MM.1S (cell line): ENCODE data around the gene ACOD1.

Experiments used
- DNase-seq: peaks from one replicate; pipeline ENCODE4 v3.0.0-alpha.2; 2015
- H2AFZ ChIP-seq: fragments of 300-600 bp; sonication (generic); 2 replicates; pipeline ENCODE4 v1.6.0; 2016; ENCODE audit warnings: antibody characterized with exemption, low read length
- H3F3A ChIP-seq: fragments of 300-600 bp; sonication (generic); 2 replicates; pipeline ENCODE4 v1.6.1; 2016; ENCODE audit warnings: mild to moderate bottlenecking, antibody characterized with exemption, low read length, moderate library complexity, mixed read lengths; ENCODE audit not compliant: insufficient read depth
- H3K27ac ChIP-seq: fragments of 300-600 bp; sonication (generic); 2 replicates; pipeline ENCODE4 v1.5.1; 2016; ENCODE audit warnings: mild to moderate bottlenecking, low read length
- H3K27me3 ChIP-seq: fragments of 300-600 bp; sonication (generic); replicated peaks from 2 replicates; pipeline ENCODE4 v1.6.0; 2016; ENCODE audit warnings: low read length; ENCODE audit not compliant: insufficient read depth
- H3K36me3 ChIP-seq: fragments of 300-600 bp; sonication (generic); replicated peaks from 2 replicates; pipeline ENCODE4 v1.6.1; 2016; ENCODE audit warnings: mild to moderate bottlenecking, low read length, mixed read lengths; ENCODE audit not compliant: insufficient read depth
- H3K4me1 ChIP-seq: fragments of 300-600 bp; sonication (generic); 2 replicates; pipeline ENCODE4 v1.6.1; 2016; ENCODE audit warnings: low read length, mixed read lengths
- H3K4me2 ChIP-seq: fragments of 300-600 bp; sonication (generic); 2 replicates; pipeline ENCODE4 v1.6.0; 2016; ENCODE audit warnings: low read depth, low read length
- H3K4me3 ChIP-seq: fragments of 300-600 bp; sonication (generic); 2 replicates; pipeline ENCODE4 v1.5.1; 2016; ENCODE audit warnings: low read length, mixed read lengths
- H3K79me2 ChIP-seq: fragments of 300-600 bp; sonication (generic); 2 replicates; pipeline ENCODE4 v1.6.1; 2016; ENCODE audit warnings: mixed run types, low read length, mixed read lengths
- H3K9ac ChIP-seq: fragments of 300-600 bp; sonication (generic); 2 replicates; pipeline ENCODE4 v1.6.1; 2016; ENCODE audit warnings: low read length, mixed read lengths
- H3K9me2 ChIP-seq: fragments of 300-600 bp; sonication (generic); replicated peaks from 2 replicates; pipeline ENCODE4 v1.6.1; 2016; ENCODE audit warnings: mild to moderate bottlenecking, low read length, mixed read lengths; ENCODE audit not compliant: insufficient read depth
- H3K9me3 ChIP-seq: fragments of 300-600 bp; sonication (generic); replicated peaks from 2 replicates; pipeline ENCODE4 v1.6.1; 2016; ENCODE audit warnings: mild to moderate bottlenecking, low read length, mixed read lengths; ENCODE audit not compliant: insufficient read depth
- H4K20me1 ChIP-seq: fragments of 300-600 bp; sonication (generic); 2 replicates; pipeline ENCODE4 v1.6.1; 2016; ENCODE audit warnings: mild to moderate bottlenecking, low read length, moderate library complexity, mixed read lengths; ENCODE audit not compliant: insufficient read depth
- EZH2 ChIP-seq: fragments of 300-600 bp; sonication (generic); optimal IDR thresholded peaks from 2 replicates; pipeline ENCODE3; 2017; ENCODE audit warnings: low read depth, mild to moderate bottlenecking, antibody characterized with exemption, low read length, mixed read lengths
- EZH2phosphoT487 ChIP-seq: fragments of 300-600 bp; sonication (generic); IDR thresholded peaks from 2 replicates; pipeline ENCODE4 v1.6.1; 2018; ENCODE audit warnings: antibody characterized with exemption, low read length
- TF ChIP-seq, protein P1 (sequence below): fragments of 300-600 bp; sonication (generic); IDR thresholded peaks from 2 replicates; pipeline ENCODE4 v1.5.1; 2016; ENCODE audit warnings: antibody characterized with exemption, low read length, mixed read lengths

ACOD1 gene

DNA sequence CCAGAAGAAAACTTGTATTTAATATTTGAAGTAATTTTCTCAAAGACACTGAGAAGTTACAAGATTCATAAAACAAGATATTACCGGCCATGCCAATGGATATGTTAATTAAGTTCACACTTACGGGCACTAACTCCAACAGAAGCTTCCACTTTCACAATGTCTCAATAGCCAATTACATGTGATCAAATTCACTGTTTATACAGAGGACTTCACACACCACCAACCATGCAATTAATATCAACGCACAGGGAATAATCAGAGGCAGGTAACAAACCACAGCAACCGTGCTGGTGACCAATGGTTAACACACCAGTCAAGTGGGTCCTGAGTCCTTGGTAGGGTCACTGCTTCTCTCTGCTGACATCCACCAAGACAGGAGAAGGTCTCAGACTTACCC lies 5.9 kb upstream of the ACOD1 start:
- no peaks in the 10 kb centered on the region for H3F3A ChIP-seq
- no peaks in the 10 kb centered on the region for H3K4me1 ChIP-seq
- H3K36me3 ChIP-seq = no peaks in the 10 kb centered on the region
- H3K9me3 ChIP-seq = no peaks in the 10 kb centered on the region
- no peak overlapping the region for H3K4me2 ChIP-seq
- H3K79me2 ChIP-seq = no peaks in the 10 kb centered on the region
- no peaks in the 10 kb centered on the region for H4K20me1 ChIP-seq
- H3K9me2 ChIP-seq = no peaks in the 10 kb centered on the region
- H3K27ac ChIP-seq = no peak overlapping the region
- no peak for DNase-seq
- TF ChIP-seq, protein P1, sequence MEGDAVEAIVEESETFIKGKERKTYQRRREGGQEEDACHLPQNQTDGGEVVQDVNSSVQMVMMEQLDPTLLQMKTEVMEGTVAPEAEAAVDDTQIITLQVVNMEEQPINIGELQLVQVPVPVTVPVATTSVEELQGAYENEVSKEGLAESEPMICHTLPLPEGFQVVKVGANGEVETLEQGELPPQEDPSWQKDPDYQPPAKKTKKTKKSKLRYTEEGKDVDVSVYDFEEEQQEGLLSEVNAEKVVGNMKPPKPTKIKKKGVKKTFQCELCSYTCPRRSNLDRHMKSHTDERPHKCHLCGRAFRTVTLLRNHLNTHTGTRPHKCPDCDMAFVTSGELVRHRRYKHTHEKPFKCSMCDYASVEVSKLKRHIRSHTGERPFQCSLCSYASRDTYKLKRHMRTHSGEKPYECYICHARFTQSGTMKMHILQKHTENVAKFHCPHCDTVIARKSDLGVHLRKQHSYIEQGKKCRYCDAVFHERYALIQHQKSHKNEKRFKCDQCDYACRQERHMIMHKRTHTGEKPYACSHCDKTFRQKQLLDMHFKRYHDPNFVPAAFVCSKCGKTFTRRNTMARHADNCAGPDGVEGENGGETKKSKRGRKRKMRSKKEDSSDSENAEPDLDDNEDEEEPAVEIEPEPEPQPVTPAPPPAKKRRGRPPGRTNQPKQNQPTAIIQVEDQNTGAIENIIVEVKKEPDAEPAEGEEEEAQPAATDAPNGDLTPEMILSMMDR = no peak
- TF ChIP-seq EZH2phosphoT487 (no peak), EZH2 (no peak)
- H3K9ac ChIP-seq = no peak overlapping the region
- no peak overlapping the region for H3K4me3 ChIP-seq
- H3K27me3 ChIP-seq = no peaks in the 10 kb centered on the region
- no peak overlapping the region for H2AFZ ChIP-seq

DNA sequence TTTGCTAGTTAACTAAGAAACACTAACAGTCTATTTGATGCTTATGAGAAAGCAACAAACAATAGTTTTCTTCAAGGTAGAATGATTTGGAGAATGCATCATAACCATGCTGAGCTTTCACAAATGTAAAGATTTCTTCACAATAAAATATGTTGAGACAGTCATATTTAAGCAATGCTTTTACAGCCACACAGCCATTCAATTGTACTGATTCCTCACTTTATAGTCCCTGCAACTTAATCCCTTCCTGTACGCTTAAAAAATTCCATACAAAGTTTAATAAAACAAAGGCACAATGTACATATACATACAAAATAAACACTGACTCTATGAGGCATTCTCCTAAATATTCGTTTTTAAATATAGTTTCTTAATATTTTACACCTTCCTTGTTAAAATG lies 4.7 kb upstream of the ACOD1 start:
- Histone ChIP-seq H3K9me3 (no peaks in the 10 kb centered on the region), H3K9ac (no peak overlapping the region), H3K4me3 (no peak overlapping the region), H3K79me2 (no peaks in the 10 kb centered on the region), H4K20me1 (no peaks in the 10 kb centered on the region), H3K27ac (no peak overlapping the region), H3K9me2 (no peaks in the 10 kb centered on the region), H3K4me2 (no peak overlapping the region), H2AFZ (no peak overlapping the region), H3F3A (no peaks in the 10 kb centered on the region), H3K36me3 (no peaks in the 10 kb centered on the region), H3K27me3 (no peaks in the 10 kb centered on the region), H3K4me1 (no peaks in the 10 kb centered on the region)
- TF ChIP-seq, protein P1 = no peak
- TF ChIP-seq EZH2phosphoT487 (no peak), EZH2 (no peak)
- DNase-seq = no peak

DNA sequence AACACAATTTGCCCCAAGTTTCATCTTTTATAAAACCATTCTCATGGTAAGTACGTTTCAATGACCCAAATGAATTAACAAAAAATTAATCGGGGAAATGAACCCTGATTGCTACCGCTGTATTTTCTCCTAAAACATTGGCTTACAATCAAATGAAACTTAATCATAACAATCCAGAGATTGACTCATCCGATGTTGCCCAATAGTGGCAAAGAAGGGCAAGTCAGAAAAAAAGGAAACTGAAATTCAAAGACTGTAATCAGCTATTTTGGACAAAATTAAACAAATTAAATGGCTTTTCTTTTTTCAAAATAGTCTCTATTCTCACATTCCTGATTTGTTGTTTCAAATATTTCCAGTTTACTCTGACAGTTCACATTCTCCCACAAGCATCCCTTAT lies 3.9 kb upstream of the ACOD1 start:
- no peak overlapping the region for H3K4me2 ChIP-seq
- H3K79me2 ChIP-seq = no peaks in the 10 kb centered on the region
- no peak for DNase-seq
- H3K4me1 ChIP-seq = no peaks in the 10 kb centered on the region
- no peaks in the 10 kb centered on the region for H3K9me3 ChIP-seq
- no peaks in the 10 kb centered on the region for H3F3A ChIP-seq
- H3K4me3 ChIP-seq = no peak overlapping the region
- H3K27ac ChIP-seq = no peak overlapping the region
- H3K9me2 ChIP-seq = no peaks in the 10 kb centered on the region
- TF ChIP-seq, protein P1 = no peak
- TF ChIP-seq EZH2 = no peak
- TF ChIP-seq EZH2phosphoT487 = no peak
- no peaks in the 10 kb centered on the region for H4K20me1 ChIP-seq
- no peaks in the 10 kb centered on the region for H3K36me3 ChIP-seq
- H2AFZ ChIP-seq = no peak overlapping the region
- H3K27me3 ChIP-seq = no peaks in the 10 kb centered on the region
- H3K9ac ChIP-seq = no peak overlapping the region

DNA sequence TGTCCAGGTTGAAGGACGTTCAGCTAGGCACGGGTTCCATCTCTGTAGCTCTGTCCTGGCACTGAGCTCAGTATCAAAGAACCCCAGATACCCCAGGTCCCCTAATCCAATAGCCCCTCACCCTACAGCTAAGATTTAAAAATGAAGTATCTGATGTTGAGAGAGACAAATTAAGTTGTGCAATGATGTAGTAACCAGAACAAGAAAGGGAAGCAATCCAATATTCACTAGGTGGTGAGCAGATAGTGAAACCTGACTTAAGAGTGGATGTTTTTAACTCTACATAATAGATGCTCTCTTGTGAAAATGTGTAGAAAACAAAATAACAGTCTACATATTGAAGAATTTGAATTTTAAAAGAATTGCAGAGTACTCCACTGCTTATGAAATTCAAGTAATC lies 1.8 kb downstream of the ACOD1 start:
- Histone ChIP-seq H3K9ac (no peak overlapping the region), H3F3A (no peaks in the 10 kb centered on the region), H3K4me2 (no peak overlapping the region), H3K79me2 (no peaks in the 10 kb centered on the region), H4K20me1 (no peaks in the 10 kb centered on the region), H3K9me3 (no peaks in the 10 kb centered on the region), H3K4me1 (no peaks in the 10 kb centered on the region), H3K9me2 (no peaks in the 10 kb centered on the region), H3K27ac (no peak overlapping the region), H3K27me3 (no peaks in the 10 kb centered on the region), H3K36me3 (no peaks in the 10 kb centered on the region), H3K4me3 (no peak overlapping the region), H2AFZ (no peak overlapping the region)
- TF ChIP-seq, protein P1 = no peak
- TF ChIP-seq EZH2 (no peak), EZH2phosphoT487 (no peak)
- no peak for DNase-seq
